Neutrophil (primary cell): Measurements from ENCODE around the gene SLC44A3.

Experiments
- H3K27ac ChIP-seq: fragments of 200-600 bp; sonication (generic); 2 replicates; pipeline ENCODE4 v1.5.1; 2016; ENCODE audit warnings: mild to moderate bottlenecking, moderate library complexity
- H3K27me3 ChIP-seq: fragments of 200-600 bp; sonication (generic); 2 replicates; pipeline ENCODE4 v1.6.0; 2016; ENCODE audit warnings: mild to moderate bottlenecking
- H3K36me3 ChIP-seq: fragments of 200-600 bp; sonication (generic); 2 replicates; pipeline ENCODE4 v1.5.1; 2017
- H3K4me1 ChIP-seq, 2 experiments: fragments of 200-600 bp in 1 of 2; sonication (generic) in 1 of 2; 1 replicate in 1 of 2; 2 replicates in 1 of 2; pipeline versions ENCODE4 v1.5.1 to v1.6.1; 2013 to 2016; ENCODE audit warnings: low read depth in 1 of 2, low read length in 1 of 2, mild to moderate bottlenecking in 1 of 2, moderate library complexity in 1 of 2; ENCODE audit not compliant: control insufficient read depth in 1 of 2, insufficient read depth in 1 of 2
- H3K4me3 ChIP-seq, 2 experiments: fragments of 200-600 bp in 1 of 2; sonication (generic) in 1 of 2; 1 replicate in 1 of 2; 2 replicates in 1 of 2; pipeline ENCODE4 v1.5.1; 2013 to 2016; ENCODE audit warnings: low read depth in 1 of 2, low read length in 1 of 2, mild to moderate bottlenecking in 1 of 2, moderate library complexity in 1 of 2
- H3K9me3 ChIP-seq: fragments of 200-600 bp; sonication (generic); 2 replicates; pipeline ENCODE4 v1.5.1; 2016
- TF ChIP-seq, protein P1 (sequence below): fragments of 200-600 bp; sonication (generic); IDR thresholded peaks from 2 replicates; pipeline ENCODE4 v1.5.1; 2016; ENCODE audit warnings: antibody characterized with exemption

Gene SLC44A3

GRCh38 chr1:94817712-94818111, 2.4 kb upstream of the SLC44A3 start:
- no peaks in the 10 kb centered on the region for H3K9me3 ChIP-seq
- H3K36me3 ChIP-seq = no peaks in the 10 kb centered on the region
- H3K27ac ChIP-seq = no peak overlapping the region
- H3K4me3 ChIP-seq = no peak overlapping the region
- H3K27me3 ChIP-seq = peaks cover 50% of the 10 kb centered on the region
- peaks cover 10 to 13% of the 10 kb centered on the region in 2 experiments for H3K4me1 ChIP-seq
- TF ChIP-seq, protein P1, sequence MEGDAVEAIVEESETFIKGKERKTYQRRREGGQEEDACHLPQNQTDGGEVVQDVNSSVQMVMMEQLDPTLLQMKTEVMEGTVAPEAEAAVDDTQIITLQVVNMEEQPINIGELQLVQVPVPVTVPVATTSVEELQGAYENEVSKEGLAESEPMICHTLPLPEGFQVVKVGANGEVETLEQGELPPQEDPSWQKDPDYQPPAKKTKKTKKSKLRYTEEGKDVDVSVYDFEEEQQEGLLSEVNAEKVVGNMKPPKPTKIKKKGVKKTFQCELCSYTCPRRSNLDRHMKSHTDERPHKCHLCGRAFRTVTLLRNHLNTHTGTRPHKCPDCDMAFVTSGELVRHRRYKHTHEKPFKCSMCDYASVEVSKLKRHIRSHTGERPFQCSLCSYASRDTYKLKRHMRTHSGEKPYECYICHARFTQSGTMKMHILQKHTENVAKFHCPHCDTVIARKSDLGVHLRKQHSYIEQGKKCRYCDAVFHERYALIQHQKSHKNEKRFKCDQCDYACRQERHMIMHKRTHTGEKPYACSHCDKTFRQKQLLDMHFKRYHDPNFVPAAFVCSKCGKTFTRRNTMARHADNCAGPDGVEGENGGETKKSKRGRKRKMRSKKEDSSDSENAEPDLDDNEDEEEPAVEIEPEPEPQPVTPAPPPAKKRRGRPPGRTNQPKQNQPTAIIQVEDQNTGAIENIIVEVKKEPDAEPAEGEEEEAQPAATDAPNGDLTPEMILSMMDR = no peak

DNA sequence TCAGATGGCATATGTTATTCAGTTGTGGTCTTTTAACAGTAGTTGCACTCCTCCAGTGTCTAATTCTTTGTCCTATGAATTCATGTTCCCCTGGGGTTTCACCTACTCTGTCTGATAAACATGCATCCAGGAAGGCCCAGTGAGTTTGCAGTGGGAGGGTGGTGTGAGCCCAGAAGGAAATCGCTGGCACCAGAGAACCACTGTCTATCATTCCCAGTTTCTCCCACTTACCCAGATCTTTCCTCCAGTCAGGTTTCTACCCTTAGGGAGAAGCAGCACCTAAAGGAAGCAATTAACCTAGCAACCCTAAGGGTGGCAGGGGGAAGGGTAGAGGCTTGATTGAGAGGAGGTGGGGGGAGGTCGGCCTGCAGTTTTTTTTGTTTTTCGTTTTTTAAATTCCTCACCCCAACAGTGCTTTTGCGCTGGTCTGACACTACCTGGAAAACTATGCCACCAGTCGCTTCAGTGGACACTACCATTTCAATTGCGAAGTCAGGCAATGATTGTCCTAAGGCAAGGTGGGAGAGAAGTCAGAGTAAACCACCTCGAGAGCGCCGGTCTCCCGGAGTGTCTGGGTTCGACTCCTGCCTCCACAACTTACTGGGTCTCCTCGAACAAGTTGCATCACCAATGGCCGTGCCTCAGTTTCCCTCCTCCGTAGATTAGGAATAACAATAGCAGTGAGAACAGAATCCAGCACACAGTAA, 766 bp upstream of the SLC44A3 start:
- TF ChIP-seq, protein P1 = no peak
- Histone ChIP-seq H3K9me3 (no peaks in the 10 kb centered on the region), H3K27ac (no peak overlapping the region), H3K4me1 (peaks cover 10 to 13% of the 10 kb centered on the region in 2 experiments), H3K27me3 (peaks cover 67% of the 10 kb centered on the region), H3K4me3 (peak overlapping the region; percentile 58 to 65), H3K36me3 (no peaks in the 10 kb centered on the region)

DNA sequence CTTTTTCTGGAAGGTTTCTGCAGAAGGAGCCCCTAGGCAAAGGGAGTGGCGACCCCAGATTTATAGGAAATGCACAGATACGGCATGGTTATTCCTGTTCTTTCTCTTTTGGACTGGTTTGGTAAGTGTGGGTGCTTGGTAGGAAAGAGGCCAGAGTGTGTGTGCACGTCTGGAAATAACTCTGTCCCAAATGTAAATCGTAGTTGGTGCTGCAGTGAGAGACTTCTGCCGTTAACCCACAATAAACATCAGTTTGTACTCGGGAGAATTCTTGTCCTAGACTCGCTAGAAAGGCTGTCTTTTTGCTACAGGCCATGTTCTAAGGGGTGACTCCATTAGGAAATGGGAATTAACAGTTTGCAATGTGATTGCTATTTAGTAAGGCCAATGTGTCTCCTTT, 779 bp downstream of the SLC44A3 start:
- Histone ChIP-seq H3K27me3 (peaks cover 79% of the 10 kb centered on the region), H3K4me3 (no peak overlapping the region), H3K9me3 (no peaks in the 10 kb centered on the region), H3K36me3 (no peaks in the 10 kb centered on the region), H3K27ac (no peak overlapping the region), H3K4me1 (peaks cover 10 to 13% of the 10 kb centered on the region in 2 experiments)
- TF ChIP-seq, protein P1 = no peak

GRCh38 chr1:94821636-94822305, 1.6 kb downstream of the SLC44A3 start:
- TF ChIP-seq, protein P1 = no peak
- H3K4me1 ChIP-seq = peaks cover 10 to 13% of the 10 kb centered on the region in 2 experiments
- H3K4me3 ChIP-seq = no peak overlapping the region
- H3K9me3 ChIP-seq = no peaks in the 10 kb centered on the region
- H3K36me3 ChIP-seq = no peaks in the 10 kb centered on the region
- H3K27ac ChIP-seq = no peak overlapping the region
- H3K27me3 ChIP-seq = peaks cover 79% of the 10 kb centered on the region

DNA sequence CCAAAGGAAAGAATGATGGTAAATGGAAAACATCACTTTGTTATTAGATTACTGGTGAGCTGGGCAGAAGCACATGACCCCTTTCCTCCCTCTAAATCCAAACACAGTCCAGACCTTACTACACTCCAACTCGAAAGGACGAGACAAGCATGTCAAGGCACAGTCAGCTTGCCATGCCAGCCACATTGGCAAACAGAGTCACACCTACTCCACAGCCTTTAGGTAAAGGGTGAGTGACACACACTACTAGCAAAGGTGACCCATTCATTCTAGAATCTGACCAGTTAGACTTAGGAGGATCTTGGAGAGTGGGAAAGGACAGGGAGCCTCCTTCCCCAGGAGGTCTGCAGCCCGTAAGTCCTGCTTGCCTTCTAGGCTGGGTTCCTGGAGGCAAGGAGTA, 3.0 kb downstream of the SLC44A3 start:
- H3K36me3 ChIP-seq = no peaks in the 10 kb centered on the region
- H3K4me1 ChIP-seq = peaks cover 10 to 13% of the 10 kb centered on the region in 2 experiments
- no peak overlapping the region for H3K27ac ChIP-seq
- H3K27me3 ChIP-seq = peaks cover 75% of the 10 kb centered on the region
- H3K9me3 ChIP-seq = no peaks in the 10 kb centered on the region
- TF ChIP-seq, protein P1 = no peak
- no peak overlapping the region for H3K4me3 ChIP-seq
